Fibroblast of skin of right biceps (primary cell): Measurements from ENCODE around the gene IGFBP3.
A peak's percentile ranks its signal among the peaks of the same experiment; 100 is the strongest.

ENCODE experiments used
- DNase-seq: peaks from one replicate; pipeline ENCODE4 v3.0.0-alpha.2; 2013

The IGFBP3 gene

GRCh38 chr7:45921699-45922519 is 837 bp upstream of the IGFBP3 start:
- DNase-seq = peak; percentile 85

GRCh38 chr7:45921381-45921698 is 268 bp upstream of the IGFBP3 start:
- no peak for DNase-seq

DNA sequence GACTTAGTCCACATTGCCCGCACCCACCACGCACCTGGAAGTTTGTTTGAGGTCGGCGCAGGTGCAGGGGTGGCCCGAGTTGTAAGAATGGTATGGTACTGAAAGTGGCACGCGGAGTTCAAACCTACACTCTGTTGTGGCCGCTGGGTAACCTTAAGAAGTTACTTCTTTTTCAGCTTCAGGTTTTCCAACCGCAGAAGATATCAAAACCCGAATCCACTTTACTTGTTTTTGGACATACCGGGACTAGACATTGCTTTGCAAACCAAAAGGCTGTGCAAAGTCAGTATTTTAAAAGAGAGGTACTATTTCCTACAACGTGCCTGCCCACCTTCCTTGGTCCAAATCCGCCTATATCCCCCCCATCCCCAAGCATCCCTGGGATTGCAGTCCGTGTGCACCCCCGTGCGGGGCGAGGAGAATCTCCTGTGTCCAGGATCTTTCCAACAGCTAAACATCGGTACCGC is 1.0 kb downstream of the IGFBP3 start:
- DNase-seq = no peak

DNA sequence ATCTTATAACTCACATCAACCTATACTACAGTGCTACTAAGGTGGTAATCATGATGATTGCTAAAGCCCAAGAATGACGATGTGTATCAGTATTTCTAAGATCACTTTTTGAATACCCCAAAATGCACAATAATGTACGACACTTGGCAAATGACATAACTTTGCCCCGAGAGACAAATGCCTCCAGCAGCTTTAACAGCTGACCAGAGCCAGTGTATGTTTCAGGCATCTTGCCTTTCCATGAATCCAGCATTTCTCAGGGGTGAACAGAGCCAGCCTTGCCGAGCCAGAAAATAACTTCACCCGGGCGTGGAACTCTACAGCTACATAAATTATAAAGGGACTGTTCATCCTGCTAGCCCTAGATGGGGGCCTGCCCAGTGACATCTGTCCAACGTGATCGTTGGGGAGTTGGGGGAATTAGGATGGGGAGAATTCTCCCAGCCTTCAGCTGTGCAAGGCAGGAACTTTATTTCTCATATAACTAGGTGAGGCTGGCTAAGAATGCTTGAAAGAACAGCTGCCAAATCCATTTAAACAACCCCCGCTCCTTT is 1.8 kb downstream of the IGFBP3 start:
- DNase-seq = no peak

GRCh38 chr7:45918556-45918955 is 2.5 kb downstream of the IGFBP3 start:
- no peak for DNase-seq

GRCh38 chr7:45917658-45918057 is 3.4 kb downstream of the IGFBP3 start:
- peak; percentile 78 for DNase-seq

DNA sequence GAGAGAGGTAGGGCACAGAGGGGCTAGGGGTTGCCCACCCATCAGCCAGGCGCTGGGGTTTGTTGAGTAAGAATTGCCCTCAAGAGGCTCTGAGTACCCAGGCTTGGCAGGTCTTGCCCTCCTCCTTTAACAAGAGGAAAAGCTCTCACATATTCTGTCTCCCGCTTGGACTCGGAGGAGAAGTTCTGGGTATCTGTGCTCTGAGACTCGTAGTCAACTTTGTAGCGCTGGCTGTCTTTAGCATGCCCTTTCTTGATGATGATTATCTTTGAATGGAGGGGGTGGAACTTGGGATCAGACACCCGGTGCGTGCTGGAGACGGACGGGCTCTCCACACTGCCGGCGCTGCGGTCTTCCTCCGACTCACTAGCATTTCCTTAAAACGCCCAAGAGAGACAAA is 4.0 kb downstream of the IGFBP3 start:
- DNase-seq = no peak

DNA sequence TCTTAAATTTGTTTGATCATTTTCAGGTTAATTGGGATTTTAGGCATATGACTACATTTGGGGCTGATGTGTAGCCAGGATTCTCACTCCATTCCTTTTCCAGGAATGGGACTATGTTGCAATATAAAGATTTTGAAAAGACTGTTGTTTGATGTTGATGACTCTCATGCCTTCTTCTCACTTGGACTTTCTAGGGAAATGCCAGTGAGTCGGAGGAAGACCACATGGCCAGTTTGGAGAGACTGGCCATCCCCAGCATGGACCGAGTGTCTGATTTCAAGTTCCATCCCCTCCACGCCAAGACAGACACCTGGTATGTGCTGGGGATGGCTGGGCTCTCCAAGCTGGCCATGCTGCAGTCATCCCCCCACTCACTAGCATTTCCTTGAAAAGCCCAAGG is 5.5 kb downstream of the IGFBP3 start:
- peak; percentile 41 for DNase-seq

GRCh38 chr7:45914911-45915310 is 6.2 kb downstream of the IGFBP3 start:
- no peak for DNase-seq

DNA sequence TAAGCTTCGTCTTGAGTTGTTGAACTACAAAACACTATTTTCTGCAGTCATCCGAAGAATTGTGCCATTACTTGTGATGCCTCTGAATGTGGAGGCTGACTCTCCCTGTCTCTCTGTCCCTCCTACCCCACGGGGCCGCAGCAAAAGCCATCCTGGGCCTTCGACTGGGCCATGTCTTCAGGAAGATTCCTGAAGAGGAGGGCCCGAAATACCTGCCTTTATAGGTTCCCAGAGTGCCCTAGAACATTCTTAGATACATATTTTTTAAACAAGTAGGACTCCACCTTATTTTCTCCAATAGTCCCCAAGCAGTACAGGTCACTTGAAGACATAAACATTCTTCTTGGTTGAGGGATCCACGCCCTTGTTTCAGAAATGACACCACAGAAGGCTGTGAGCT is 8.1 kb downstream of the IGFBP3 start:
- DNase-seq = no peak

- DNase-seq = peak; percentile 34
Measured at GRCh38 chr7:45911311-45911710, 9.8 kb downstream of the IGFBP3 start.

GRCh38 chr7:45910855-45911254 is 10.2 kb downstream of the IGFBP3 start:
- DNase-seq = peak; percentile 19

DNA sequence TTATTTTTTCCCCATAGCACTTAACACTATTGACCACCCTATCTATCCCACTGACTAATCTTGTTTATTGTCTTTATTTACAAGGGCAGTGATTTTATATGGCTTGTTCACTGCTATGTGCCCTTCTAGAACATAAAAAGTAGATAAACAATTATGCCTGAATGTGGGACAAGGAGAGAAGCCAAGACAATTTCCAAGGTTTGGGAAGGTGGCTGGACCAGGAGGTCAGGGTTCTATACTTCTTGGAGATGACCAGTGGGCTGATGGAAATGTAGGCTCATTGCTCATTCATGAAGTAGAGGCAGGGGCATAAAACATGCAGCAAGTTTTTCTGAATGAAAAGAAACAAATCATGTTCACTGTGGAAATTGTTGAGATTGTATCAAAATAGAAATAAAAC is 11.5 kb downstream of the IGFBP3 start:
- DNase-seq = no peak

GRCh38 chr7:45902820-45903219 is 18.3 kb downstream of the IGFBP3 start:
- DNase-seq = no peak

- no peak for DNase-seq
Measured at GRCh38 chr7:45901566-45901965, 19.5 kb downstream of the IGFBP3 start.

GRCh38 chr7:45898222-45898621 is 22.9 kb downstream of the IGFBP3 start:
- DNase-seq = peak; percentile 82

DNA sequence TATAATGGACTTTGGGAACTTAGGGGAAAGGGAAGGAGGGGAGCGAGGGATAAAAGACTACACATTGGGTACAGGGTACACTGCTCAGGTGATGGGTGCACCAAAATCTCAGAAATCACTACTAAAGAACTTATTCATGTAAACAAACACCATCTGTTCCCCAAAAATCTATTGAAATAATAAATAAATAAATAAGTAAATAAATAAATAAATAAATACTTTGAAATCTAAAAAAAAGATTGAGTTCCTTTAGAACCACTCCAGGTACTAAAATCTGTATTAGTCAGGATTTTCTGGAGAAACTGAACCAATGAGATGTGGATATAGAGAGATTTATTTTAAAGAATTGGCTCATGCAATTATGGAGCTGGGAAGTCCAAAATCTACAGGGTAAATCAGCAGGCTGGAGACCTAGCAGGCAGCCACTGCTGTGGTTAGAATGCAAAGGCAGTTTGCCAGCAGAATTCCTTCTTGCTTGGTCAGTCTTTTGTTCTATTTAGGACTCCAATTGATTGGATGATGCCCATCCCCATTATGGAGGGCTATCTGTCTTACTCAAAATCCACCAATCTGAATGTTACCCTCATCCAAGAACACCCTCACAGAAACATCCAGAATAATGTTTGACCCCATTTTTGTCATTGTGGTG is 23.9 kb downstream of the IGFBP3 start:
- DNase-seq = peak; percentile 90

- no peak for DNase-seq
Measured at GRCh38 chr7:45894665-45895062, 26.4 kb downstream of the IGFBP3 start.

DNA sequence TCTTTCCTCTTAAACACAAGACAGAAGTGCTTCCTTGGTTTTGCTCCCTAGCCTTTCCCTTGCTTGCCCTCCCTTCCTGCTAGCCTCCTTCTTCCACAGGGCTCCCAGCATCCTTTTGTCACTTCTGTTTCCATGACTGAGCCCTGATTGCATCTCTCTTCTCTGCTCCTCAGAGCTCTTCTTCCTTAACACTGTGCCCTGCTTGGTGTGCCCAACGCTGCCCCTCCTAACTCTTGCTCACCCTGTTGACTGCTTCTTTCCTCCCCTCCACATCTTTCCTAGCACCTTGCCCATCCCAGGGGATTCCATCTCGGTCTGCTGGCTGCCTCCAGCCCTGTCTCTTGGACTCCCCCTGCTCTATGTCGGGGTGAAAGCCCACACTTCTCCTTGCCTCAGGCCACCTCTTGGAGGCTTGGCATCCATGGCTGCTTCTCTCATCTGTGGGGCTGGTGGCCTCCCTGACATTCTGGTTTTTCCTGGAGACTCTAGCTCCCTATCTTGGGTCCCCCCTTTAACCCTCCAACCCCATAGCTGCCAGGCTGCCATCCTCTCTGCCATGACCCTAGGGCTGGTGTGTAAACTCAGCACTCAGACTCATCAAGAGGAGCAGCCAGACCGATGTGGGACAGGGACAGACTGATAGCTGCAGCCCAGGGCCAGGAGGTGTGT is 26.9 kb downstream of the IGFBP3 start:
- DNase-seq = no peak

GRCh38 chr7:45893374-45893995 is 27.6 kb downstream of the IGFBP3 start:
- no peak for DNase-seq

DNA sequence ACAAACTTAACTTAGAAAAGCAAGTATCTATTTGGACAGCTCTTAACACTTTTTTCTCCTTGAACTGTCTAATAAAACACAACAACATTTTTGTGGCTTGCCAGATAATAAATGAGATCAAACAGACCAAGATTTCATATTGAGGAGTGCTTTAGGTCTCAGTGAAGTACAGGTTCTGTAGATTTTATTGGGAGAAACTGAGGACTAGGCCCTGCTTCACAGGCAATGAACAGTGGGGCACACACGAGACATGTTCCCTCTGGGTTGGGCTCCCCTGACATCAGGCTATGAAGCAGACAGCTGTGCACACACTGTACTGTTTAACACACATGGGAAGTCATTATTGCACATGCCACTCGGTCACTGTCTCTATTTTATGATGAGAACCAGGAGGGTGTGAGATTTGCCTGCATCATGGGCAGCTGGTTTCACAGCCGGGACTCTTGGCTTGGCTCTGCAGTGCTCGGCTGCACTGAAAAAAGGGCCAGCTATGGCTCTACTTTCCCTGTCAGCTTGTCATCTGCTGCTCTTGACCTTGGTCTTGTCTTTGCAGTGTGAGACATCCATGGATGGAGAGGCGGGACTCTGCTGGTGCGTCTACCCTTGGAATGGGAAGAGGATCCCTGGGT is 28.6 kb downstream of the IGFBP3 start:
- DNase-seq = no peak

DNA sequence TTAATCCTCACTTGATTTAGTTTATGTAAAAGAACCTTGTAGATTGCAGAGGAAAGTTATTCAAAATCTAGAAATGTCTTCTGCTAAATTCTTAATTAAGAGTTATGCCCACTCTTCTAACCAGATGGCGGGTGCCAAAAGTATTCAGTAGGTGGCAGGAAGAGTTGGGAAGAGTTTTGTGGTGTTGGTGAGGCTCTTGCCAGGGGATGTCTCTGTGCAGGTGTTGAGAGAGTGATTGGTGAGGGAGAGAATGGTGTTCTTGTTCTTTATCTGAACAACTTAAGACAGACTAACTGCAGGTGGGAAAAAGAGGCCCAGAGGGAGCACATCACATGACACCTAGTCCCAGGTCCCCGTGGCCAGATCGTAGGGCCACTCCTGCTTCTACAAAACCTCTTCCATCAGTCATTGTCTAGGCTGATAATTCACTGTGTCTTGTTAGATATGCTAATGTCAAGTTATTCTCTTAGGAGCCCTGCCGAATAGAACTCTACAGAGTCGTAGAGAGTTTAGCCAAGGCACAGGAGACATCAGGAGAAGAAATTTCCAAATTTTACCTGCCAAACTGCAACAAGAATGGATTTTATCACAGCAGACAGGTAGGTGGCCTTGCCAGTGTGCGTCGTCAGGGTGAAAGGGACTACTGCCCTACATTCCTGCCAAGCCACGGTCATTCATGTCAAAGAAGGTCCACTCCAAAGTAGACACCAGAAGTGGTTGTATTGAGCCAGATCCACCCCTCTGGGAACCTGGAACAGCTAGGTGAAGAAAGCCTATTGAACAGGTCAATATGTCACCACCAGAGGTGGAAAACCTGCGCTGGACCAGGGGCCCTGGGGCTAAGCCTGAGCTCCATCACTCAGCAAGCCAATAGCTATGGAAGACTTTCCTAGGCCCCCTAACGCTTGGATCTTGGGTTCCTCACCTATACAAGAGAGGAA is 29.3 kb downstream of the IGFBP3 start:
- DNase-seq = no peak
